HG02884 (cell line): ENCODE results near the gene ABI3BP.

Source experiments
- ATAC-seq: cut with Tn5 transposase; IDR thresholded peaks from one replicate; pipeline ENCODE4 v1.9.1; 2021; ENCODE audit warnings: mild to moderate bottlenecking, moderate library complexity; ENCODE audit not compliant: unreplicated experiment

Gene ABI3BP

GRCh38 chr3:100898681-100899080 is 94.5 kb downstream of the ABI3BP start:
- ATAC-seq = no peak

- no peak for ATAC-seq
These were observed 96.2 kb downstream of the ABI3BP start for GRCh38 chr3:100896994-100897393.

GRCh38 chr3:100893590-100893989 is 99.6 kb downstream of the ABI3BP start:
- no peak for ATAC-seq

GRCh38 chr3:100893108-100893507 is 100.1 kb downstream of the ABI3BP start:
- ATAC-seq = no peak

- no peak for ATAC-seq
These were observed 101.4 kb downstream of the ABI3BP start for GRCh38 chr3:100891827-100892226.

- peak; percentile 57 for ATAC-seq
These were observed 102.2 kb downstream of the ABI3BP start for GRCh38 chr3:100891033-100891432.

- ATAC-seq = no peak
These were observed 104.3 kb downstream of the ABI3BP start for GRCh38 chr3:100888881-100889280.

- ATAC-seq = no peak
These were observed 110.6 kb downstream of the ABI3BP start for GRCh38 chr3:100882571-100882984.

GRCh38 chr3:100880845-100881244 is 112.4 kb downstream of the ABI3BP start:
- ATAC-seq = no peak

GRCh38 chr3:100880072-100880471 is 113.1 kb downstream of the ABI3BP start:
- no peak for ATAC-seq

- no peak for ATAC-seq
These were observed 113.9 kb downstream of the ABI3BP start for GRCh38 chr3:100879195-100879810.

GRCh38 chr3:100877286-100877685 is 115.9 kb downstream of the ABI3BP start:
- ATAC-seq = no peak

GRCh38 chr3:100875239-100875638 is 118.0 kb downstream of the ABI3BP start:
- no peak for ATAC-seq

GRCh38 chr3:100873611-100874010 is 119.6 kb downstream of the ABI3BP start:
- no peak for ATAC-seq

- no peak for ATAC-seq
These were observed 121.9 kb downstream of the ABI3BP start for GRCh38 chr3:100871306-100871705.

- no peak for ATAC-seq
These were observed 123.4 kb downstream of the ABI3BP start for GRCh38 chr3:100869787-100870186.

GRCh38 chr3:100868894-100869293 is 124.3 kb downstream of the ABI3BP start:
- ATAC-seq = no peak

- ATAC-seq = no peak
These were observed 125.1 kb downstream of the ABI3BP start for GRCh38 chr3:100868096-100868495.

GRCh38 chr3:100865442-100865841 is 127.8 kb downstream of the ABI3BP start:
- ATAC-seq = no peak

- ATAC-seq = no peak
These were observed 128.6 kb downstream of the ABI3BP start for GRCh38 chr3:100864471-100865250.

- no peak for ATAC-seq
These were observed 135.4 kb downstream of the ABI3BP start for GRCh38 chr3:100857863-100858262.

GRCh38 chr3:100856821-100857220 is 136.4 kb downstream of the ABI3BP start:
- ATAC-seq = no peak
